SU-DHL-6 (cell line): ENCODE data around the gene ARFGEF2.

Experiments
- CTCF ChIP-seq: fragments of 200-600 bp; sonication (generic); IDR thresholded peaks from one replicate; pipeline ENCODE4 v1.5.1; 2017; ENCODE audit warnings: antibody characterized with exemption, mild to moderate bottlenecking, low read length, moderate library complexity; ENCODE audit not compliant: insufficient read depth, poor library complexity, severe bottlenecking
- EZH2phosphoT487 ChIP-seq: fragments of 200-600 bp; sonication (generic), shearing (Covaris generic); conservative IDR thresholded peaks from 2 replicates; pipeline ENCODE4 v1.6.1; 2018; ENCODE audit warnings: mild to moderate bottlenecking, antibody characterized with exemption, low read length, moderate library complexity, mixed read lengths

- TF ChIP-seq CTCF: no peak
- TF ChIP-seq EZH2phosphoT487: no peak
Measured at GRCh38 chr20:49029203-49029602, 107.7 kb downstream of the ARFGEF2 start.
